A673 (cell line): ENCODE data around the gene PRICKLE3.
"Not testable (repeated sequence)": the region's sequence is repeated elsewhere in the genome, so short reads cannot be mapped to it uniquely, and the experiment has no call there.

Experiments used
- CTCF ChIP-seq: fragments of 300-800, 200-600 bp; sonication (generic); conservative IDR thresholded peaks from 2 replicates; pipeline ENCODE4 v1.5.1; 2017; ENCODE audit warnings: low read depth, mild to moderate bottlenecking, antibody characterized with exemption, low read length, moderate library complexity, mixed read lengths
- EZH2 ChIP-seq: fragments of 200-600 bp; sonication (generic); IDR thresholded peaks from 2 replicates; pipeline ENCODE4 v1.6.1; 2017; ENCODE audit warnings: borderline replicate concordance, low read depth, mild to moderate bottlenecking, mixed read lengths, antibody characterized with exemption, low read length; ENCODE audit not compliant: poor library complexity, severe bottlenecking

DNA sequence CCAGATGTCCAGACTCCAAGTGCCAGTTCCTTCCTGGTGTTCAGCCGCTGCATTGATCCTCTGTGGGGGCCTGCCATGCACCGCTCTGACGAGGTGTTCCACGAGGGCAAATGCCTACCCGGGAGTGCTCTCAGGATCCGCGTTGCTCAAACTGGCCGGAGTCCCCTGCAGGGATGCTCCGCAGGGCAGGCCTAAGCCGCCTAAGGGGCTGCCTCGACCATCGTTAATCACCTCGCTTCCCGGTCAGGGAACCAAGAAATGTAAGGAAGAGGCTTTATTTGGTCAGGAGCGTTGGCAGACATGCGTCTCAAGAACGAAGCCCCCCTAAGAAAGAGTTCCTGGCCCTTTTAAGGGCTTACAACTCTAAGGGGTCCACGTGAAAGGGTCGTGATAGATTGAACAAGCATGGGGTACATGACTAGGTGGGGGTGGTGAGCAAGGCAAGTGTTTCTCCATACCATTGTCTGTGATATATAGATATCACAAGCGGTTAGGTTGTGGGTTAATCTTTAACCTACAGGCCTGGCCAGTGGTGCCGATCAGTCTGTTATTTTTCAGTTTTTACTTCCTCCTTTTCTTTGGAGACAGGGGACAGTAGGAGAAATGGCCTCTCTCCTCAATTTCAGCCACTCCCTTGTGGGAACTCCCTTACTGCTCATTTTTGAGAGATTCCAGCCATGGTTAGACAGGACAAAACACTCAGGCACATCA, 37.6 kb downstream of the PRICKLE3 start:
- TF ChIP-seq EZH2, CTCF: not testable (repeated sequence)
